ENCODE data around the gene SAMD9L.

SAMD9L gene

GRCh38 chr7:93120592-93121549, 27.3 kb downstream of the SAMD9L start:
- CTCF ChIA-PET = interaction anchor here (0.7 kb wide), 1 partner anchor 15 kb away, joined by 3 read pairs; no protein-coding TSS in a partner anchor

More at GRCh38 chr7:93120592-93121549, 27.3 kb downstream of the SAMD9L start:
- TF ChIP-seq ZNF324 (tag by site-specific recombination; IDR thresholded peaks at IDR 0.05) (no peak), ZNF433 (tag by site-specific recombination; IDR thresholded peaks at IDR 0.05; ENCODE audit: low read depth) (no peak), HOXA7 (CRISPR knock-in tag; IDR thresholded peaks at IDR 0.05; ENCODE audit: borderline replicate concordance) (no peak), ZNF623 (tag by site-specific recombination; IDR thresholded peaks at IDR 0.05) (no peak), ZNF239 (tag by site-specific recombination; IDR thresholded peaks at IDR 0.05) (no peak), ZNF701 (tag by site-specific recombination; IDR thresholded peaks at IDR 0.05) (no peak), ZNF658 (tag by site-specific recombination; IDR thresholded peaks at IDR 0.05) (no peak), ZNF311 (tag by site-specific recombination; IDR thresholded peaks at IDR 0.05; ENCODE audit: borderline replicate concordance) (no peak), ZNF837 (tag by site-specific recombination; IDR thresholded peaks at IDR 0.05) (no peak), PRDM2 (tag by site-specific recombination; IDR thresholded peaks at IDR 0.05; ENCODE audit: borderline replicate concordance) (no peak), SALL2 (tag by site-specific recombination; IDR thresholded peaks at IDR 0.05; ENCODE audit: borderline replicate concordance) (no peak), ZBTB7A (tag by site-specific recombination; IDR thresholded peaks at IDR 0.05; ENCODE audit: low read depth) (no peak), ZSCAN16 (tag by site-specific recombination; IDR thresholded peaks at IDR 0.05) (no peak), BCL11B (tag by site-specific recombination; IDR thresholded peaks at IDR 0.05; ENCODE audit: low read depth) (no peak), ZNF266 (tag by site-specific recombination; IDR thresholded peaks at IDR 0.05; ENCODE audit: low read depth) (no peak), ZFP41 (tag by site-specific recombination; IDR thresholded peaks at IDR 0.05; ENCODE audit: borderline replicate concordance) (no peak), ZNF639 (tag by site-specific recombination; IDR thresholded peaks at IDR 0.05) (no peak), ZNF670 (tag by site-specific recombination; IDR thresholded peaks at IDR 0.05; ENCODE audit: low read depth) (no peak), ZNF366 (tag by site-specific recombination; conservative IDR thresholded peaks at IDR 0.05) (no peak)
- no peak overlapping the region for H3K4me3 ChIP-seq (ENCODE audit: low read depth, low read length)
- H3K27ac ChIP-seq (ENCODE audit: extremely low read depth, low read depth, low read length) = no peak overlapping the region
- no peaks in the 10 kb centered on the region for H3K9me3 ChIP-seq (ENCODE audit: control insufficient read depth, insufficient read depth, low read depth, low read length)
- H3K4me1 ChIP-seq (ENCODE audit: control insufficient read depth, insufficient read depth, low read length) = no peaks in the 10 kb centered on the region
- POLR2A ChIA-PET = no interaction called here
- no peaks in the 10 kb centered on the region for H3K36me3 ChIP-seq (ENCODE audit: control insufficient read depth in 2 of 2, insufficient read depth in 1 of 2, low read length in 2 of 2)
